Measurements from ENCODE around the gene HAUS8. TPM values are rescaled to one million over a fixed set of nuclear protein-coding genes. Genes with fewer than 3 reads are reported as not detected.

Gene HAUS8
- total RNA-seq, 1 donor from 2014 or later = 18.8 TPM

GRCh38 chr19:17092696-17093095, 17.4 kb upstream of the HAUS8 start:
- Mint-ChIP-seq H3K36me3 (peaks cover 14% of the 10 kb centered on the region), H3K9me3 (no peaks in the 10 kb centered on the region), H3K4me1 (ENCODE audit: unreplicated experiment) (peaks cover 23% of the 10 kb centered on the region), H3K27ac (no peak overlapping the region), H3K4me3 (no peak overlapping the region), H3K27me3 (no peaks in the 10 kb centered on the region)
- TF ChIP-seq CTCF (conservative IDR thresholded peaks at IDR 0.05) = no peak
- no peak for DNase-seq (ENCODE audit: extremely low spot score, unreplicated experiment)

DNA sequence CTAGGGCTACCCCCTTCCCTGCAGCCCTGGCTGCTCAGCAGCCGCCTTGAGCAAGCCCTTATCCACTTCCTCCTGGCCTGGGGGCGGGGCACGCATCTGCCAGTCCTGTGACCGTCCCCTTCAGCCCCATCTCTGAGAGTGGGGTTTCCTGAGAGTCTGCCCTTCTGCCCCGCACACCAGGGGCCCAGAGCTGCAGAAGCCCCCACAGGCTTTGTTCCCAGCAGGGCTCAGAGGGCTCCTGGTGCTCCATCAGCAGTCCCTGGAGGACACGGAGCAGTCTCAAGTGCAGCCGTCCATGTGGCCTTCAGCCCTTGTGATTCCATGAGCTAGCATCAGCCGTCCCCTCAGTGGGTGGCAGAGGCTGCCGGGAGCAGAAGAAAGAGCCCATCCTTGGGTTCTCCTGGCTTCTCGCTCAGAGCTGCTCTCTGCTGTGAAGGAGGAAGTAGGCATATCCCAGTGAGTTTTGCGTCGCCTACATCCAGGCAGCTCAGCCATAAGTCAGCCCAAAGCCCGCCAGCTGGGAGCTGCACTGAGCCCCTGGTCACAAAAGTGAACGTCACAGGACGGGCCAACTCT, 16.6 kb upstream of the HAUS8 start:
- no peaks in the 10 kb centered on the region for H3K9me3 Mint-ChIP-seq
- no peak for TF ChIP-seq CTCF (conservative IDR thresholded peaks at IDR 0.05)
- no peaks in the 10 kb centered on the region for H3K27me3 Mint-ChIP-seq
- H3K4me3 Mint-ChIP-seq = no peak overlapping the region
- peaks cover 22% of the 10 kb centered on the region for H3K4me1 Mint-ChIP-seq (ENCODE audit: unreplicated experiment)
- no peak for DNase-seq (ENCODE audit: extremely low spot score, unreplicated experiment)
- peaks cover 14% of the 10 kb centered on the region for H3K36me3 Mint-ChIP-seq
- H3K27ac Mint-ChIP-seq = no peak overlapping the region

- no peak for TF ChIP-seq CTCF (conservative IDR thresholded peaks at IDR 0.05)
- Mint-ChIP-seq H3K27ac (no peak overlapping the region), H3K27me3 (no peaks in the 10 kb centered on the region), H3K36me3 (peaks cover 10% of the 10 kb centered on the region), H3K4me1 (ENCODE audit: unreplicated experiment) (peaks cover 23% of the 10 kb centered on the region), H3K9me3 (no peaks in the 10 kb centered on the region), H3K4me3 (no peak overlapping the region)
- DNase-seq (ENCODE audit: extremely low spot score, unreplicated experiment) = no peak
Measured at GRCh38 chr19:17090583-17090982, 15.3 kb upstream of the HAUS8 start.

- TF ChIP-seq CTCF (conservative IDR thresholded peaks at IDR 0.05) = no peak
- Mint-ChIP-seq H3K9me3 (no peaks in the 10 kb centered on the region), H3K27me3 (no peaks in the 10 kb centered on the region), H3K27ac (no peak overlapping the region), H3K4me1 (ENCODE audit: unreplicated experiment) (peaks cover 23% of the 10 kb centered on the region), H3K36me3 (peaks cover 5% of the 10 kb centered on the region), H3K4me3 (no peak overlapping the region)
- no peak for DNase-seq (ENCODE audit: extremely low spot score, unreplicated experiment)
Measured at GRCh38 chr19:17088552-17088951, 13.3 kb upstream of the HAUS8 start.

DNA sequence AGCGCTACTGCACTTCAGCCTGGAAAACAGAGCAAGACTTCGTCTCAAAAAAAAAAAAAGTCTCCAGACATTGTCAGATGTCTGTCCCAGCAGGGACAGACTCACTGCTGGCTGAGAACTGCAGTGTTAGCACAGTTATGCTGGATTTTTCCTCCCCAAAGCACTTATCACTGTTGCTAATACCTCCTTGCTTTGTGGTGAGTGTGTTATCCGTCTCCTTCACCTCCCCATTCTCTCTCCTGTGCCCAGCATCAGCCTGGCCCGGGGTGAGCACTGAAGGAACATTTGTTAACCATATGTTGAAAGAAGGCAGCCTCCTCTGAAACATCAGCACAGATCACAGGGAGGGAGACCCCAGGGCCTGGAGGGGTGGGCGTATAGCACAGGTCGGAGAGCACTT, 11.6 kb upstream of the HAUS8 start:
- H3K27me3 Mint-ChIP-seq = no peaks in the 10 kb centered on the region
- peaks cover 26% of the 10 kb centered on the region for H3K4me1 Mint-ChIP-seq (ENCODE audit: unreplicated experiment)
- TF ChIP-seq CTCF (conservative IDR thresholded peaks at IDR 0.05) = no peak
- H3K36me3 Mint-ChIP-seq = peaks cover 5% of the 10 kb centered on the region
- DNase-seq (ENCODE audit: extremely low spot score, unreplicated experiment) = no peak
- no peak overlapping the region for H3K4me3 Mint-ChIP-seq
- H3K27ac Mint-ChIP-seq = no peak overlapping the region
- no peaks in the 10 kb centered on the region for H3K9me3 Mint-ChIP-seq

DNA sequence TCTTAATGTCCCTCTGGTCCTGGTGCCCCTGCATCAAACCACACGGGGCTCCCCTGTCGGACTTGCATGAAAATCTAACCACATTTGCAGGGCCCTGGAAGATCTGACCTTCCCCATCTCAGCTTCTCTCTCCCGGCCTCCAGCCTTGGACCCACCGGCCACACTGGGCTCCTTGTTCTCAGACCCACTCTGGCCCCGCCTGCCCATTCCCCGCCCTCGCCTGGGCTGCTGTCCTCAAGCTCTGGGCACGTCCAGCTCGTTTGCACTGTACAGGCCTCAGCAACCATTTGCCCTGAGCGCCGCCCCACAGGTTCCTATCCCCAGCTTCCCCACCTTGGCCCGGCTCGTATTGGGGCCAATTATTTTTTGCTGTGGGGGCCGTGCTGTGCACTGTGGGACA, 10.9 kb upstream of the HAUS8 start:
- Mint-ChIP-seq H3K9me3 (no peaks in the 10 kb centered on the region), H3K27me3 (no peaks in the 10 kb centered on the region), H3K4me1 (ENCODE audit: unreplicated experiment) (peaks cover 28% of the 10 kb centered on the region), H3K36me3 (peaks cover 5% of the 10 kb centered on the region), H3K4me3 (no peak overlapping the region), H3K27ac (no peak overlapping the region)
- TF ChIP-seq CTCF (conservative IDR thresholded peaks at IDR 0.05) = no peak
- DNase-seq (ENCODE audit: extremely low spot score, unreplicated experiment) = no peak

Measured in type B pancreatic cell (in vitro differentiated cells).